GM19395 (cell line): ENCODE results near the gene MROH8.
"Not testable (repeated sequence)": the region's sequence is repeated elsewhere in the genome, so short reads cannot be mapped to it uniquely, and the experiment has no call there.

Experiments used
- ATAC-seq: cut with Tn5 transposase; IDR thresholded peaks from one replicate; pipeline ENCODE4 v1.9.1; 2021; ENCODE audit warnings: mild to moderate bottlenecking, moderate library complexity; ENCODE audit not compliant: unreplicated experiment

MROH8 gene

GRCh38 chr20:37158248-37158647 is 21.1 kb downstream of the MROH8 start:
- no peak for ATAC-seq

GRCh38 chr20:37155987-37156386 is 23.4 kb downstream of the MROH8 start:
- ATAC-seq: no peak

- no peak for ATAC-seq
Observed at GRCh38 chr20:37154684-37155298, 24.6 kb downstream of the MROH8 start.

- ATAC-seq: no peak
Observed at GRCh38 chr20:37152284-37152683, 27.1 kb downstream of the MROH8 start.

GRCh38 chr20:37151529-37151928 is 27.8 kb downstream of the MROH8 start:
- no peak for ATAC-seq

GRCh38 chr20:37150864-37151263 is 28.5 kb downstream of the MROH8 start:
- not testable (repeated sequence) for ATAC-seq

GRCh38 chr20:37147250-37147649 is 32.1 kb downstream of the MROH8 start:
- no peak for ATAC-seq

- no peak for ATAC-seq
Observed at GRCh38 chr20:37144856-37145404, 34.4 kb downstream of the MROH8 start.

- no peak for ATAC-seq
Observed at GRCh38 chr20:37142708-37143107, 36.6 kb downstream of the MROH8 start.

GRCh38 chr20:37137547-37137946 is 41.8 kb downstream of the MROH8 start:
- ATAC-seq: no peak

- no peak for ATAC-seq
Observed at GRCh38 chr20:37133952-37134351, 45.4 kb downstream of the MROH8 start.

- ATAC-seq: no peak
Observed at GRCh38 chr20:37131486-37131885, 47.9 kb downstream of the MROH8 start.

GRCh38 chr20:37128803-37129202 is 50.5 kb downstream of the MROH8 start:
- ATAC-seq: no peak

GRCh38 chr20:37126290-37126689 is 53.1 kb downstream of the MROH8 start:
- not testable (repeated sequence) for ATAC-seq

- no peak for ATAC-seq
Observed at GRCh38 chr20:37123441-37123840, 55.9 kb downstream of the MROH8 start.

- no peak for ATAC-seq
Observed at GRCh38 chr20:37120497-37120896, 58.9 kb downstream of the MROH8 start.

GRCh38 chr20:37119356-37120036 is 59.9 kb downstream of the MROH8 start:
- no peak for ATAC-seq

GRCh38 chr20:37114012-37114411 is 65.3 kb downstream of the MROH8 start:
- no peak for ATAC-seq

GRCh38 chr20:37111926-37112455 is 67.4 kb downstream of the MROH8 start:
- no peak for ATAC-seq

- no peak for ATAC-seq
Observed at GRCh38 chr20:37108676-37109075, 70.7 kb downstream of the MROH8 start.

GRCh38 chr20:37102571-37102970 is 76.8 kb downstream of the MROH8 start:
- no peak for ATAC-seq

- ATAC-seq: no peak
Observed at GRCh38 chr20:37096415-37097041, 82.8 kb downstream of the MROH8 start.
